Endothelial cell of umbilical vein (primary cell): ENCODE data around the gene ERRFI1.

Experiments
- EZH2 ChIP-seq: IDR thresholded peaks from 2 replicates; pipeline ENCODE4 v1.6.1; 2012; ENCODE audit warnings: borderline replicate concordance, low read depth, mild to moderate bottlenecking, moderate library complexity, low read length, inconsistent platforms; ENCODE audit not compliant: severe bottlenecking
- FOS ChIP-seq: IDR thresholded peaks from 2 replicates; pipeline ENCODE4 v1.6.1; 2011; ENCODE audit warnings: mild to moderate bottlenecking, low read length, moderate library complexity, borderline replicate concordance; ENCODE audit not compliant: insufficient read depth
- GATA2 ChIP-seq: IDR thresholded peaks from 2 replicates; pipeline ENCODE4 v1.7.0; 2011; ENCODE audit warnings: low read depth, mild to moderate bottlenecking, moderate library complexity, mixed read lengths, low read length; ENCODE audit not compliant: insufficient read length, insufficient read depth
- JUN ChIP-seq: IDR thresholded peaks from 2 replicates; pipeline ENCODE4 v1.6.1; 2011; ENCODE audit warnings: borderline replicate concordance, low read depth; ENCODE audit not compliant: insufficient read length, insufficient read depth
- MYC ChIP-seq: IDR thresholded peaks from one replicate; pipeline ENCODE4 v1.6.1; 2011; ENCODE audit warnings: mild to moderate bottlenecking, low read depth, low read length
- POLR2A ChIP-seq: IDR thresholded peaks from 2 replicates; pipeline ENCODE4 v1.6.1; 2012; ENCODE audit warnings: low read depth, mild to moderate bottlenecking, control low read depth, low read length
- POLR2AphosphoS5 ChIP-seq: IDR thresholded peaks from 2 replicates; pipeline ENCODE4 v1.6.1; 2012; ENCODE audit warnings: low read depth, mild to moderate bottlenecking, control low read depth, low read length, moderate library complexity; ENCODE audit not compliant: insufficient read depth
- TF ChIP-seq, protein P1 (sequence below), 2 donors: IDR thresholded peaks; 1 replicate in 1 of 2; 2 replicates in 1 of 2; pipeline ENCODE4 v1.5.1; 2011; ENCODE audit warnings: low read length in 2 of 2, mild to moderate bottlenecking in 2 of 2, moderate library complexity in 2 of 2, control low read depth in 1 of 2, inconsistent platforms in 1 of 2, low read depth in 1 of 2; ENCODE audit not compliant: insufficient read depth in 1 of 2; ENCODE audit errors: extremely low read depth in 1 of 2
- TF ChIP-seq, protein P2 (sequence below): IDR thresholded peaks from 2 replicates; pipeline ENCODE4 v1.6.1; 2011; ENCODE audit not compliant: insufficient read depth, insufficient read length

DNA sequence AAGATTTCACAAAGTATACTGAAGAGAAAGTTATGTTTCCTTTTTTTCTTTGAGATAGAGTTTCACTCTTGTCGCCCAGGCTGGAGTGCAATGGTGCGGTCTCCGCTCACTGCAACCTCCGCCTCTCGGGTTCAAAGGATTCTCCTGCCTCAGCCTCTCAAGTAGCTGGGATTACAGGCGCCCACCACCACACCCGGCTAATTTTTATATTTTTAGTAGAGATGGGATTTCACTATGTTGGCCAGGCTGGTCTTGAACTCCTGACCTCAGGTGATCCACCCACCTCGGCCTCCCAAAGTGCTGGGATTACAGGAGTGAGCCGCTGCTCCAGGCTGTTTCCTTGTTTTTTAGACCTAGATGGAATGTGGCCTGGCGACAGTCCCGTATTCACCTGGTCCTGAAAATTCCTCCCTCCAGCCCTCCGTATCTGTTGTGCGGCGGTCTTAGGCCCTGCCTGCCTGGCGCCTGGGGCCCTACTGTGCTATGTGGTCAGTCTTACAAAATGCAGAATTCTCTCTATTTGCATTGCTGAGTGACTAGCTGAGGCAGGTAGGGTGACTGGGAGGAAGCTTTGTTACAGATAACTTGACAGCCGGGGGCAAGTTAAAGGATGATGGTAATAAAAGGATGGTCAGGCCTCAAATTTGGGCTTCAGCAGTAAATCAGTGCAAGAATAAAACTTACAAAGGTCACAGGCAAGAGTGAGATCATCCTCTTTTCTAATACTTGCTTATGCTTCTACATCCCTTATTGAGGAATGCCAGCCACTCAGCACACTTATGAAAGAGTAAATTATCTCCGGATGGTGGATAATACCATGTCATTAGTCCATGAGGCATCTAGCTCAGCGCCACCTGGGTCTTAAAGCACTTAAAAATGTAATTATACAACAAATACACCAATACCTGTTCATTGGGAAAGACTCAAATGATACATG, 34.3 kb downstream of the ERRFI1 start:
- TF ChIP-seq, protein P1, sequence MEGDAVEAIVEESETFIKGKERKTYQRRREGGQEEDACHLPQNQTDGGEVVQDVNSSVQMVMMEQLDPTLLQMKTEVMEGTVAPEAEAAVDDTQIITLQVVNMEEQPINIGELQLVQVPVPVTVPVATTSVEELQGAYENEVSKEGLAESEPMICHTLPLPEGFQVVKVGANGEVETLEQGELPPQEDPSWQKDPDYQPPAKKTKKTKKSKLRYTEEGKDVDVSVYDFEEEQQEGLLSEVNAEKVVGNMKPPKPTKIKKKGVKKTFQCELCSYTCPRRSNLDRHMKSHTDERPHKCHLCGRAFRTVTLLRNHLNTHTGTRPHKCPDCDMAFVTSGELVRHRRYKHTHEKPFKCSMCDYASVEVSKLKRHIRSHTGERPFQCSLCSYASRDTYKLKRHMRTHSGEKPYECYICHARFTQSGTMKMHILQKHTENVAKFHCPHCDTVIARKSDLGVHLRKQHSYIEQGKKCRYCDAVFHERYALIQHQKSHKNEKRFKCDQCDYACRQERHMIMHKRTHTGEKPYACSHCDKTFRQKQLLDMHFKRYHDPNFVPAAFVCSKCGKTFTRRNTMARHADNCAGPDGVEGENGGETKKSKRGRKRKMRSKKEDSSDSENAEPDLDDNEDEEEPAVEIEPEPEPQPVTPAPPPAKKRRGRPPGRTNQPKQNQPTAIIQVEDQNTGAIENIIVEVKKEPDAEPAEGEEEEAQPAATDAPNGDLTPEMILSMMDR (IDR thresholded peaks at IDR 0.05; ENCODE audit: extremely low read depth in 1 of 2, insufficient read depth in 1 of 2, low read depth in 1 of 2, low read length in 2 of 2): no peak
- TF ChIP-seq EZH2: no peak
- no peak for TF ChIP-seq POLR2AphosphoS5
- no peak for TF ChIP-seq POLR2A
- TF ChIP-seq MYC: no peak
- TF ChIP-seq, protein P2, sequence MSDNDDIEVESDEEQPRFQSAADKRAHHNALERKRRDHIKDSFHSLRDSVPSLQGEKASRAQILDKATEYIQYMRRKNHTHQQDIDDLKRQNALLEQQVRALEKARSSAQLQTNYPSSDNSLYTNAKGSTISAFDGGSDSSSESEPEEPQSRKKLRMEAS: no peak
- TF ChIP-seq FOS: no peak
- no peak for TF ChIP-seq GATA2
- no peak for TF ChIP-seq JUN
